ENCODE results near the gene FSCN2. TPM values are rescaled to one million over a fixed set of nuclear protein-coding genes. Genes with fewer than 3 reads are reported as not detected.

FSCN2 gene
- total RNA-seq, 4 donors from 2014 or later: 1.2 to 7.9 (median 5.2) TPM

- Histone ChIP-seq H3K27me3 (no peaks in the 10 kb centered on the region), H3K36me3 (peaks cover 0 to 73% (median 0%) of the 10 kb centered on the region in 3 donors), H3K27ac (no peak overlapping the region), H3K4me1 (peaks cover 0 to 12% (median 8%) of the 10 kb centered on the region in 4 donors), H3K9me3 (no peaks in the 10 kb centered on the region), H3K4me3 (no peak overlapping the region)
- no peak for DNase-seq
- no peak for TF ChIP-seq CTCF (IDR thresholded peaks at IDR 0.05)
- TF ChIP-seq POLR2A (IDR thresholded peaks at IDR 0.05): no peak
Observed at GRCh38 chr17:81546906-81547613, 18.9 kb downstream of the FSCN2 start.

- no peaks in the 10 kb centered on the region for H3K27me3 ChIP-seq
- H3K27ac ChIP-seq: no peak overlapping the region
- peaks cover 0 to 73% (median 0%) of the 10 kb centered on the region in 3 donors for H3K36me3 ChIP-seq
Observed at GRCh38 chr17:81547614-81547982, 19.4 kb downstream of the FSCN2 start.

GRCh38 chr17:81549031-81549557, 20.9 kb downstream of the FSCN2 start:
- Histone ChIP-seq H3K27ac (no peak overlapping the region), H3K4me3 (no peak overlapping the region), H3K4me1 (peaks cover 0 to 25% (median 18%) of the 10 kb centered on the region in 4 donors), H3K27me3 (no peaks in the 10 kb centered on the region), H3K36me3 (peaks cover 0 to 58% (median 0%) of the 10 kb centered on the region in 3 donors), H3K9me3 (no peaks in the 10 kb centered on the region)
- TF ChIP-seq POLR2A (IDR thresholded peaks at IDR 0.05): no peak
- no peak for TF ChIP-seq CTCF (IDR thresholded peaks at IDR 0.05)
- DNase-seq: no peak

More at GRCh38 chr17:81547614-81547982, 19.4 kb downstream of the FSCN2 start:
- TF ChIP-seq POLR2A (IDR thresholded peaks at IDR 0.05) (no peak), CTCF (IDR thresholded peaks at IDR 0.05) (no peak)
- DNase-seq: no peak
- H3K9me3 ChIP-seq: no peaks in the 10 kb centered on the region
- peaks cover 0 to 12% (median 9%) of the 10 kb centered on the region in 4 donors for H3K4me1 ChIP-seq
- H3K4me3 ChIP-seq: no peak overlapping the region

- Histone ChIP-seq H3K27ac (no peak overlapping the region), H3K9me3 (no peaks in the 10 kb centered on the region), H3K27me3 (no peaks in the 10 kb centered on the region), H3K4me1 (peaks cover 0 to 26% (median 18%) of the 10 kb centered on the region in 4 donors), H3K36me3 (peaks cover 0 to 51% (median 0%) of the 10 kb centered on the region in 3 donors), H3K4me3 (no peak overlapping the region)
- no peak for TF ChIP-seq POLR2A (IDR thresholded peaks at IDR 0.05)
- no peak for TF ChIP-seq CTCF (IDR thresholded peaks at IDR 0.05)
- DNase-seq: no peak
Observed at GRCh38 chr17:81549826-81550225, 21.6 kb downstream of the FSCN2 start.

GRCh38 chr17:81550285-81550684, 22.1 kb downstream of the FSCN2 start:
- Histone ChIP-seq H3K4me1 (peaks cover 0 to 26% (median 18%) of the 10 kb centered on the region in 4 donors), H3K9me3 (no peaks in the 10 kb centered on the region), H3K4me3 (no peak overlapping the region), H3K27ac (no peak overlapping the region), H3K36me3 (peaks cover 0 to 46% (median 0%) of the 10 kb centered on the region in 3 donors), H3K27me3 (no peaks in the 10 kb centered on the region)
- no peak for TF ChIP-seq POLR2A (IDR thresholded peaks at IDR 0.05)
- no peak for TF ChIP-seq CTCF (IDR thresholded peaks at IDR 0.05)
- no peak for DNase-seq

All from Peyer's patch (tissue), 4 donors.